GM13977 (cell line): ENCODE measurements around the gene PTPN12.
"Not testable (repeated sequence)": the region's sequence is repeated elsewhere in the genome, so short reads cannot be mapped to it uniquely, and the experiment has no call there.

Experiments used
- DNase-seq: peaks from one replicate; pipeline ENCODE4 v3.0.0; 2012; ENCODE audit warnings: low spot score
- CTCF ChIP-seq: IDR thresholded peaks from 2 replicates; pipeline ENCODE4 v1.5.1; 2012; ENCODE audit warnings: mild to moderate bottlenecking, control low read depth; ENCODE audit not compliant: insufficient read depth; ENCODE audit errors: extremely low read depth, missing control alignments
- in situ Hi-C: fragments of 300-500 bp; cut with MboI; formaldehyde crosslinking; loops from one replicate; pipeline ENCODE4 v1.12.0; 2022; ENCODE audit warnings: low sequenced_read_pairs, low pct_unique_long_range_greater_than_20kb, mixed read lengths, inconsistent platforms; ENCODE audit not compliant: unreplicated experiment

The PTPN12 gene

GRCh38 chr7:77537778-77538280 lies 734 bp downstream of the PTPN12 start:
- DNase-seq = peak; percentile 69
- in situ Hi-C loops = no loop called here
- TF ChIP-seq CTCF = no peak

- peak; percentile 50 for DNase-seq
- TF ChIP-seq CTCF = no peak
- in situ Hi-C loops = no loop called here
Observed at GRCh38 chr7:77538281-77539212, 1.5 kb downstream of the PTPN12 start.

GRCh38 chr7:77540402-77540822 lies 3.3 kb downstream of the PTPN12 start:
- in situ Hi-C loops = no loop called here
- no peak for TF ChIP-seq CTCF
- no peak for DNase-seq

- DNase-seq, in situ Hi-C loops: not testable (repeated sequence)
Observed at GRCh38 chr7:77540993-77541392, 3.9 kb downstream of the PTPN12 start.

GRCh38 chr7:77542409-77542808 lies 5.3 kb downstream of the PTPN12 start:
- in situ Hi-C loops = no loop called here
- no peak for DNase-seq
- no peak for TF ChIP-seq CTCF

- no peak for DNase-seq
- in situ Hi-C loops = no loop called here
- no peak for TF ChIP-seq CTCF
Observed at GRCh38 chr7:77542895-77543294, 5.8 kb downstream of the PTPN12 start.

GRCh38 chr7:77543910-77544309 lies 6.8 kb downstream of the PTPN12 start:
- TF ChIP-seq CTCF = no peak
- in situ Hi-C loops = no loop called here

More at GRCh38 chr7:77543910-77544309, 6.8 kb downstream of the PTPN12 start:
- DNase-seq = no peak
